NCI-H1105 treated with DMSO at 0.1 percent for 48 hours (cell line): Measurements from ENCODE around the gene RNF32.
"Not testable (repeated sequence)": the region's sequence is repeated elsewhere in the genome, so short reads cannot be mapped to it uniquely, and the experiment has no call there.

ENCODE experiments used
- DNase-seq: peaks from one replicate; lab custom pipeline; 2025; lab: John Stamatoyannopoulos, UW

RNF32 gene

DNA sequence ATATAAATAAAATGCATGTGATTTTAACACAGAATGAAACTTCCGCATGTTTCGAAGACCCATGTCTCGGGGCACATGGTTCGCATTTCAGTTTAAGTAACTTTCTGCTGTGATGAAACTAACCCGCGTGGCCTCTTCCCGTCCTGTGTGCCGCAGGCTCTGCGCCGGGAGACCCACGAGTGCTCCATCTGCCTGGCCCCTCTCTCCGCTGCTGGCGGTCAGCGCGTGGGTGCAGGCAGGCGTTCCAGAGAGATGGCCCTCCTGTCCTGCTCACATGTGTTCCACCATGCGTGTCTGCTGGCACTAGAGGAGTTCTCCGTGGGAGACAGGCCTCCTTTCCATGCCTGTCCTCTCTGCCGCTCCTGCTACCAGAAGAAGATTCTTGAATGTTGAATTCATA, 35.7 kb downstream of the RNF32 start:
- no peak for DNase-seq

DNA sequence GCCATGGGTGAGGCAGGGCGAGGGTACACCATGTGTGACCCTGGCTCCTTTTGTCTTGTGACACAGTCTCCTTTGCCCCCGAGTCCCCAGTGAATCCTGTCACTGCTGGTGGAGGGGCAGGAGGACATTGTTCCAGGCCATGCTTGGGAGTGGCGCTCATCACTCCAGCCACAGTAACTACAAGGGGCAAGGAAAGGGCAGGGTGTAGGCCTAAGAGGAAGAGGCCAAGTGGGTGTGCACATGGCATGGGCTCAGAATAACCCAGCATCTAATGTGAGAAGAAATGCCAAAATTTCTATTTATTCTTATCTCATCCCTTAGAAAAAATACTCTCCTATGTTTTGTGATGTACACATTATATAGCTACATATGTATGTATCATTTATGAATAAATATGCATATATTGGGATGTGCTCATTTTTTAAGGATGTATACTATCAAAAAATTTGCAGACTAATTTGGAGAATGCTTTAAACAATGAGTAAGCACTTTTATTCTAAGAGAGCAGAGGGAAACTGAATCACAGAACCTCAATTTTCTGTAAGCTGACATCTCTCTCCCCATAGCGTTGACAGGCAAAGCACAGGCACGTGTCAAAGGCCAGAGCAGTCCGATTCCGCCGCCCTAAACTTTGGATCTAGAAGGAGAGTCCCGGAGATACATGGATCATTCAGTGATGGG, 36.9 kb downstream of the RNF32 start:
- no peak for DNase-seq

DNA sequence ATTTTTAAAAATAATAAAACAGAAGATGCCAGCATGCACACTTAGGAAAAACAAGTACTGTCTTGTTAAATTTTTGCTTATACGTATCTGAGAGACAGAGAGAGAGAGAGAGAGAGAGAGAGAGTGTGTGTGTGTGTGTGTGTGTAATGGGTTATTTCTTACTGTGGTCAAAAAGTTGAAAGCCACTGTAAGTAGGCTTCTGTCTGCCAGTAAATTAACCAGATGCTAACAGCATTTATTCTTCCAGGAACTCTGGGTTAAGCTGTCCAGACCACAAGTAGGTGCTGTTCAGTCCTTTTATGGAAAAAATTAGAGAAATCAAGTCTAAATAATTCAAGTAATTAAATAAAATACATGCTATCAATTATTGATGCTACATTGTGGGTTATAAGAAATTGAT, 39.7 kb downstream of the RNF32 start:
- DNase-seq, result no peak

DNA sequence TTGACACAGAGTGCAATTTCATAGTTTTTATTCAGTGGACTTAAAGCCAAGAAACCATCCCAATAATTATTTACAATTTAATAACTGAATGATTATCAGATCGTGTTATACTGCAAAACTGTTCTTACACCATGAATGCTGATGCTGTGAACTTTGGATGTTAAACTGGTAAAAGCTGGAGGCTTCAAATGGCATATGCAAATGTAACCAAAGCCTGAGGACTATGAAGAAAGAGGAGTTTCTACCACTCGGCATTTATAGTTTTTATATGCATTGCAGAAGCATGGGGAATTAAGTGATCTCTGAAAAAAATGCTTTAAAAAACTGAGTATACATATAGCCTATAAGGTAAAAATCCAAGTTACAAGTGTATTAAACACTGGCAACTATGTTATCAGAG, 42.4 kb downstream of the RNF32 start:
- DNase-seq, result no peak

DNA sequence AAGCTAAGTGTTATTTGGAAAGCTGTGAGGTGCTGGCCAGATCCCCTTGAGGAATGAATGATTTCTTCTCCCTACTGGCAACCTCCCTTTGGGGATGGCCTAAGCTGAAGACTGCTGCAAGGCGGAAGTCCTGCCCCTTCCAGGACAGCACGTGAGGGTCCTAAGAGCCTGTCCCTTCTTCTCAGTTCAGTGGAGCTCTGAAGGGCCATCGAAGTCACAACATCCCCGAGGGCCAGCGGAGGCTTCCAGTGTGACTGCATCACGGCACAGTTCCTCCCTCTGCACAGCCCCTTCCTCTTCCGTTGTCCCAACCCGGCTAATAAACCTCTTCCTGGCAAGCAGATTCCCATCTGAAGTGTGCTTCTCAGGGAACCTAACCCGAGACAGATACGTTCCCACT, 43.7 kb downstream of the RNF32 start:
- DNase-seq, result no peak

DNA sequence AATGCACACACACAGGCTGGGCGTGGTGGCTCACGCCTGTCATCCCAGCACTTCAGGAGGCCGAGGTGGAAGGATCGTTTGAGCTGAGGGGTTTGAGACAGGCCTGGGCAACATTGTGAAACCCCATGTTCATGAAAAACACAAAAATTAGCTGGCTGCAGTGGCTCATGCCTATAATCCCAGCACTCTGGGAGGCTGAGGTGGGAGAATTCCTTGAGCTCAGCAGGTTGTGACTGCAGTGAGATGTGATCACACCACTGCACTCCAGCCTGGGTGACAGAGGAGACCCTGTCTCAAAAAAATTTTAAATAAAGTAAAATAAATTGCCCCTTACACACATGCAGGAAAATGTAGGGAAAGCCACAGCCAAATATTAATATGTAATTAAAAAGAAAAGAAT, 44.1 kb downstream of the RNF32 start:
- DNase-seq, result no peak

DNA sequence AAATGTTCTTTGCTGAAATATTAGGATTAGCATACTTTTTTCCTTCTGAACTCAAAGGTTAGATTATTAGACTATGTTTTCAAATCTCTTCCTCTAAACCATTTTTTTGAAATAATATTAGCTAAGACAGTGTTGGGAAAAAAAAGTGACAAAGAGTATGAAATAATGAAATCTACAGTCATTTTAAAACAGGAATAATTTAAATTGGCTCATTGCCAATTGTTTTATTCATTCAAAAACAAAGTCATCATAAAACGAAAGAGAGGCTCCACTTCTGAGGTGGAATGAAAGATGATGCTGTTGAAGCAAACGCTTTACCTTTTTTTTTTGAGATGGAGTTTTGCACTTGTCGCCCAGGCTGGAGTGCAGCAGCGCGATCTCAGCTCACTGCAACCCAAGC, 51.2 kb downstream of the RNF32 start:
- no peak for DNase-seq

DNA sequence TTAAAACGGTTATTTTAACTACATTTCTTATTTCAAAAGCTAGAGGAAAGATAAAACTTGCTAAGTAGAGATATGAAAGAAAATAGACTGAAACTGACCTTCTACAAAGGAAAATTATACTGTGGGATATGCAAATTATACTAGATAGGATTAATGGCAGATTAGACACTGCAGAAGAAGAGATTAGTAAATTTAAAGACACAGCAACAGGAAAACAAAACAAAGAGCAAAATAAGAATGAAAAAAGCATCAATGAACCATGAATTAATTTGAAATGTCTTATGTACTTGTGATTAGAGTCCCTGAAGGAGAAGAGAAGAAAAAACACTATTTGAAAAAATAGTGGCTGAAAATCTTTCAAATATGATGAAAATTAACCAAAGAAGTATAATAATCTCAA, 52.3 kb downstream of the RNF32 start:
- DNase-seq, result no peak

DNA sequence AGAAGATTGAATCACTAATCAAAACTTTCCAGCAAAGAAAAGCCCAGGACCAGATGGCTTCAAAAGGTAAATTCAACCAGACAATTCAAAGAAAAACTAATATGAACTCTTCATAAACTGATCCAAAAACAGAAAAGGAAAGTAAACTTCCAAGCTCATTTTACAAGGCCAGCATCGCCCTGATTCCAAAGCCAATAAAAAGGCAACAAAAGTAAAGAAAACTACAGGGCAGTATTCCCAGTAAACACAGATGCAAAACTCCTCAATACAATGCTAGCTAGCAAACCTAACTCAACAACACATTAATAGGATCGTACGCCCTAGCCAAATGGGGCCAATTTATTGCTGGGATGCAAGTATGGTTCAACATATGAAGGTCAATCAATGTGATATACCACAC, 53.1 kb downstream of the RNF32 start:
- DNase-seq, result no peak

DNA sequence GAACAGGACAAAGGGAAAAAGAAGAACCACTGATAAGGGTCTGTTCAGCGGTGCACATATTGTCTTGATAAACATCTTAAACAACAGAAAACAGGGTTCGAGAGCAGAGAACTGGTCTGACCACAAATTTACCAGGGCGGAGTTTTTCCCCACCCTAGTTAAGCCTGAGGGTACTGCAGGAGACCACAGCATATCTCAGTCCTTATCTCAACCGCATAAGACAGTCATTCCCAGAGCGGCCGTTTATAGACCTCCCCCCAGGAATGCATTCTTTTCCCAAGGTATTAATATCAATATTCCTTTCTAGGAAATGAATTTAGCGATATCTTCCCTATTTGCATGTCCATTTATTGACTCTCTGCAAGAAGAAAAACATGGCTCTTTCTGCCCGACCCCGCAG, 56.7 kb downstream of the RNF32 start:
- not testable (repeated sequence) for DNase-seq

DNA sequence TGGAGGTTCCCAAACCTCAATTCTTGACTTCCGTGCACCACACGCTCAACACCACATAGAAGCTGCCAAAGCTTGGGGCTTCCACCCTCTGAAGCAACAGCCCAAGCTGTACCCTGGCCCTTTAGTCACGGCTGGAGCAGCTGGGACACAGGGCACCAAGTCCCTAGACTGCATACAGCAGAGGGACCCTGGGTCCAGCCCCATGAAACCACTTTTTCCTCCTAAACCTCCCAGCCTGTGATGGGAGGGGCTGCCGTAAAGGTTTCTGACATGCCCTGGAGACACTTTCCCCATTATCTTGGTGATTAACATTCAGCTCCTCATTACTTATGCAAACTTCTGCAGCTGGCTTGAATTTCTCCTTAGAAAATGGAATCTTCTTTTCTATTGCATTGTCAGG, 57.9 kb downstream of the RNF32 start:
- DNase-seq, result not testable (repeated sequence)

DNA sequence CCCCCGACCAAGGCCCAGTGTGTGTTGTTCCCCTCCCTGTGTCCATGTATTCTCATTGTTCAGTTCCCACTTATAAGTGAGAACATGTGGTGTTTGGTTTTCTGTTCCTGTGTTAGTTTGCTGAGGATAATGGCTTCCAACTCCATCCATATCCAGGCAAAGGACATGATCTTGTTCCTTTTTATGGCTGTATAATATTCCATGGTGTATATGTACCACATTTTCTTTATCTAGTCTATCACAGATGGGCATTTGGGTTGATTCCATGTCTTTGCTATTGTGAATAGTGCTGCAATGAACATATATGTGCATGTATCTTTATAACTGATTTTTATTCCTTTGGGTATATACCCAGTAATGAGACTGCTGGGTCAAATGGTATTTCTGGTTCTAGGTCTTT, 61.2 kb downstream of the RNF32 start:
- DNase-seq, result not testable (repeated sequence)

DNA sequence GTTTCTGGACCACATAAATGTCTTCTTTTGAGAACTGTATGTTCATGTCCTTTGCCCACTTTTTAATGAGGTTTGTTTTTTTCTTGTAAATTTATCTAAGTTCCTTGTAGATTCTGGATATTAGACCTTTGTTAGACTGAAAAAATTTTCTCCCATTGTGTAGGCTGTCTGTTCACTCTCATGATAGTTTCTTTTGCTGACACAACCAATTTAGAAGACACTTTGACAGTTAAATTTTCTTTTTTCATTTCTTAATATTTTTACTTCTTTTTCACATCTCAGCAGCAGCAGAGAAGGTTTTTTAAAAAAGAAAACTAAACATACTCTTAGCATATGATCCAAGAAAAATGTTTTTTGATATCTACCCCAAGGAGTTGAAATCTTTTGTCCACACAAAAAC, 61.8 kb downstream of the RNF32 start:
- no peak for DNase-seq

DNA sequence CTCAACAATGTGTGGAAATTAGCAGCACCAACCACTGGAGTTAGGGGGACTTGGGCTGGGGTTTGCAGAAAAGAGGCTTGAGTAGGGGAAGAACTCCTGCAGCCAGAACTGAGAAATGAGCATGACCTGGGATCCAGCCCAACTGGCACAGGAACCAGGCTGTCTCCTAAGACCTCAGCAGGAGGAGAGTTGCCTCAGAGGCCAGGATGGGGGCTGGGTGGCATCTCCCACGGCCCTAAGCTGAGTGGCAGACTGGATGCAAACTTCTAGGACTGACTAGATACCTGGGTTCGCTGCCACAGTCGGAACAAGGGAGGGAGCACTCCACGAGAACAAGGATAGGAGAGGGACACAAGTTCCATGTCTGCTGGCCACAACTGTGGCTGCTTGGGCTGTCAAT, 62.6 kb downstream of the RNF32 start:
- no peak for DNase-seq

DNA sequence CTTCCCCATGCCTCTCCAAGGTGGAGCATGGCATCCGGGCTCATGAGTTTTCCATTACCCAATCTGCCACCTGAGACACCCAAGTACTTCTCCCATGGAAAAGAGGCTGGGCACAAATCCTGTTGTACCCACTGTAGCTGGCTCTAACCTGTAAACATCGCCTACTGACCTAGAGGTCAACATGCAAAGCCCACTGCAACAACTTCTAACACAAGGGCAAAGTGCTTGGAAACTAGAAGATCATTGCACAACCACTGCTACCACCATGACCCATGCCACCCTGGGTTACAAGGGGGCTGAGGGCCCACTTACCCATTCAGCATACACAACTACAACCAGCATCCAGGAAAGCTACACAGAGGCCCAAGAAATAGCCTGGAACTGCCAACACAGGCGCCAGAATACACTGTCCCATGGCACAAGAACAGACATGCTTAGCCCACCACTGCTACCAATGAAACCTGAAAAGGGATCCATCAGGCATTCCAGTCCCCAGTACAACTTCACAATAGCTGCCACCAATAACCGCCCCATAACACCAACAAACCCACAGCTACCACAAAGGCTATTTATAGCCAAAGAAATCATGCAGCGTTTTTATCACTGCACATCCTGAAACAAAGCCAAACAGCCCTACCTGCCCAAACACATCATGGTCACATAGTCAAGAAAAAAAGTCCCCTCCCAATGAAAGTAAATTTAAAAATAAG, 63.4 kb downstream of the RNF32 start:
- no peak for DNase-seq

DNA sequence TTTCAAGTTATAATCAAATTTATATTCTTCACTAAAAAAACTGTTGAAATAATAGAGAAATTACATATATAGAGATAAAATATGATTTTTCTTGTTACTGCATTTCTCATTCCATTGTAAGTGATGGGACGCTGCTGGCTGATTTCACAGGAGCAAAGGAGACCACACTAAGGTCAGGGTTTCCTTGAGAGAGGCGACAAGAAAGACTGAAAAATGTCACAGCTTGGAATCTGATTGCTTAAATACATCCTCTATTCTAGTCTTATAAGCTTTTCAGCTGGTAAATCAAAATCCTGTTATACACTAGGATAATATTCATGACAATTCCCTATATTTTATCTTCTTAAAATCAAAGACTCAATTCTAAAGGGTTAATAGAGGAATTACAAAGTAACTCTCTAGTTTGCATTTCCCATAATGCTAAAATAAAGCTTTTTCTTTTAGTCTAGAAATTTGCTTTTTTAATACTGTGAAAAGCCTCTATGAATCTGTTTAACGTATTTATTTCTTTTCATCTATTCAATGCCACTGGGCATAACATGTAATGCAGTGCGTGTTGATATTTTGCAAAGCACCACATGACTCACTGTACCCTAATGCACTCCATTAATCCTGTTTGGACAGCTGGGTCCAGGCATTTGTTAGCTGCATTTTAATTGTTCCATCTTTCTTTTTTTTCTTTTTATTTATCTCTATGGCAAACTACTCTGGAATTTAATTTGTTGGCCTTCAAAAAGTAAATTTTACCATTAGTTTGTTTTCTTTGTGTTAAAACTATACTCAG, 81.7 kb downstream of the RNF32 start:
- DNase-seq, result no peak

DNA sequence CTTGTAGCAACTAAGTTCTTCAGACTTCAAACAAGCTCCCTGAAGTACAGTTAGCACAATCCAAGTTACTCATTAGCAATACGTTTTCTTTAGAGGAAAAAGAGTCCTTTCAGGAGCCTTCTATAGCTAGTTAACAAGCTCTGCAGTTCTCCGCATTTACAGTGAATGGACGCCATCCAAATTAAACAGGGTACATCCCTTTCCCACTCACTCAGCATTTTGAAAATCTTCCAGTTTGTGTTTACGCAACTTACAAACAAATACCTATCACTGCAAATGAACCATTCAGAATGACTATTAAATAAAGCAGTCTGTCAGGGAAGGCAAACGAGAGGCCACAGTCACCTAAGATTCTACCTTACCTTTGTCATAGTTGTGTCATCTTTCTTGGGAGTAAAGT, 84.5 kb downstream of the RNF32 start:
- DNase-seq, result no peak

DNA sequence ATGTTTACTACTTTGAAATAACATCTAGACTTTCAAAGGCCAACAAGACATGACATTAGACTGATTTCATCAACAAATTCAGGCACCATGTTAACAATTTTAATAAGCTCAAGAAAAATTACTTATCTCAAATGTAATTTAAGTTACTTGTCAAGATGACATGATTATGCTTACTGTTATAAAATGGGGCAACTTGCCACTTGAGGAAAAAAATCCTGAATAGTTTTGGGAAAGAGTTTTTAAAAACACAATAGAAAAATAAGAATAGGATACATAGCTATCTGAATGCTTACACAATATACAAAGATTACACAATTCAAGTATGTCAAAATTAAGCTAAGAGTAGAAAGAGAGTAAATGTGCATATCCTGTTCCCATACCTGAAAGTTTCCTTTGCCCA, 85.4 kb downstream of the RNF32 start:
- no peak for DNase-seq
